Left lung (tissue), 10 donors: ENCODE data around the gene ACAP2. TPM values are rescaled to one million over a fixed set of nuclear protein-coding genes. Genes with fewer than 3 reads are reported as not detected.

Experiments used
- ATAC-seq: fragments of 200-7000 bp; cut with Tn5 transposase; one replicate; pipeline ENCODE4 v1.9.1; 2020; ENCODE audit warnings: moderate library complexity
- DNase-seq, 4 donors: peaks; one replicate each; pipeline ENCODE4 v3.0.0-alpha.2; 2013 to 2020
- H3K27ac ChIP-seq, 2 donors: fragments of 200-600 bp; sonication (generic) in 1 of 2; one replicate each; pipeline versions ENCODE4 v1.5.0 to v1.8.0; 2020 to 2021
- H3K27me3 ChIP-seq, 2 donors: fragments of 200-600 bp; sonication (generic) in 1 of 2; one replicate each; pipeline versions ENCODE4 v1.5.0 to v1.8.0; 2020 to 2021
- H3K36me3 ChIP-seq, 2 donors: fragments of 200-600 bp; sonication (generic) in 1 of 2; one replicate each; pipeline versions ENCODE4 v1.5.0 to v1.8.0; 2020 to 2021
- H3K4me1 ChIP-seq, 2 donors: fragments of 200-600 bp; one replicate each; pipeline ENCODE4 v1.8.0; 2021
- H3K4me3 ChIP-seq, 2 donors: fragments of 200-600 bp; sonication (generic) in 1 of 2; one replicate each; pipeline versions ENCODE4 v1.5.0 to v1.8.0; 2020 to 2021; ENCODE audit warnings: mild to moderate bottlenecking in 1 of 2
- H3K9me3 ChIP-seq, 2 donors: fragments of 200-600 bp; sonication (generic) in 1 of 2; one replicate each; pipeline versions ENCODE4 v1.5.0 to v1.8.0; 2020 to 2021
- CTCF ChIP-seq, 2 donors: fragments of 200-600 bp; sonication (generic) in 1 of 2; IDR thresholded peaks; one replicate each; pipeline versions ENCODE4 v1.5.0 to v1.8.0; 2021; ENCODE audit warnings: antibody characterized with exemption in 2 of 2
- intact Hi-C, 2 donors: fragments of 100-400 bp; cut with DNase I; formaldehyde crosslinking; loops; one replicate each; pipeline versions ENCODE4 v1.11.2 to v1.14.2; 2022
- polyA plus RNA-seq, 6 donors: library from polyadenylated mRNA; unstranded; fragments of 120-200 nt; gene quantifications; one replicate each; pipeline ENCODE4 v1.2.1, GENCODE V29; 2013; ENCODE audit not compliant: insufficient read length in 6 of 6
- total RNA-seq, 2 donors: library from RNA; stranded (reverse); fragmentation: NEBNext Ultra II Directional; extraction: Animal tissue kit (Norgen Biotek cat#: 25700); gene quantifications; one replicate each; pipeline ENCODE4 v1.2.1, GENCODE V29; 2021
- donor health status: DM: no; HTN: yes; CAD: no.
- donor health status: DM: no; HTN: no; CAD: no.

ACAP2 gene
- total and polyA plus RNA-seq, 8 donors, result 44.7 to 78.7 (median 51.2) TPM

DNA sequence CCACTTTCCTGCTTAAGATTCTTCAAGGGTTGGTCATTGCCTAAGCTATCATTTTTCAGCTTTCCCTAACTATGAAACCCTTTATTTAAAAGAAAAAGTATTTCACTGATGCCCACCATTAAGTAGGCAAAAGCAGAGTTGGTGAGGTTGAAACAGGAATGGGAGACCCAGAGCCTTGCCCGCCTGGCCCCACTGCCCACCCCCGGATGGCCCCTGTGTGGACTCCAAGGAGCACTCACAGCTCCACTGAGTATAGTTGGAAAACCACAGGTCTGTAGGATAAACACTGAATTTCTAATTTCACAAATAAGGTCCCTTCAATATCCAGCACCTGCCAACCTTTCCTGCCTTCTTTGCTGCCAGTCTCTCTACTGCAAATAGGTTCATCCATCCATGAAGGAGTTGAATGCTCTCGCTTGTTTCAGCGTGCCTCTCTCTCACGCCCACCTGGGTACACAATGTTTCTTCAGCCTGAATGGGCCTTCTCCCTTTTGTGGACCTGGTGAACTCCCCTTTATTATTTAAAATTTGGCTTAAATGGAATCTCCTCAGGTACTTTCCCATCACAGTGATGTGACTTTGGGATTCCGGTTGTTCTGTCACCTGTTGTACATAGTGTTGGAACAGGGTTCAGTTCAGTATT, 8.7 kb upstream of the ACAP2 start:
- no peak for TF ChIP-seq CTCF (IDR thresholded peaks at IDR 0.05)
- Histone ChIP-seq H3K27me3 (no peaks in the 10 kb centered on the region), H3K4me3 (no peak overlapping the region), H3K36me3 (no peaks in the 10 kb centered on the region), H3K4me1 (peaks cover 0 to 14% of the 10 kb centered on the region in 2 donors), H3K27ac (peak overlapping the region in 1 of 2 donors; percentile 58), H3K9me3 (no peaks in the 10 kb centered on the region)
- ATAC-seq, result no peak
- no peak for DNase-seq
- intact Hi-C loops, result no loop called here

DNA sequence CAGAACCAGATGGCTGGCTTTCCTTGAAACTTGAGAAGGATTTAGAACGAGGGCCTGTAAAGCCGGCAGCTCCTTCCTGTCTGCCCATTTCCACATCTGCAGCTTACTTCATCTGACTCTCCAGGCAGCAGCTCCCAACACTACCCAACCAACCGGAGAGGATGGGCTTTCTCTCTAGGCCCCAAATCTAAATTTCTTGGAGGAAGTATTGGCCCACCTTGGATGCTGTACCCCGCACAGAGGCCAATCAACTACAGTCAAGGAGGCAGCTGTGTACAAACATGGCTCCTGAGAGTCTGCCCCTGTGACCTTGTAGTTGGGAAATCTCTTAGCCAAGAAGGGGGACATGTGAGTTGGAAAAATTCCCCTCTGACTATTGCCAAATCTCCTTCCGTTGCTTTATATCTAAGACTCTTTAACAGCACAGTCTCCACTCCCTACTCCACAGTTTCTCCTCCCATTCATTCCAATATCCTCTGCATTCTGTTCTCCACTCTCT, 8.0 kb upstream of the ACAP2 start:
- H3K9me3 ChIP-seq, result no peaks in the 10 kb centered on the region
- ATAC-seq, result peak; percentile 84
- intact Hi-C loops, result no loop called here
- peak in 2 of 4 donors; percentile 56 to 84 for DNase-seq
- H3K4me3 ChIP-seq, result no peak overlapping the region
- H3K27ac ChIP-seq, result peak overlapping the region; percentile 41 to 58
- TF ChIP-seq CTCF (IDR thresholded peaks at IDR 0.05), result no peak
- H3K36me3 ChIP-seq, result no peaks in the 10 kb centered on the region
- H3K4me1 ChIP-seq, result peaks cover 0 to 14% of the 10 kb centered on the region in 2 donors
- no peaks in the 10 kb centered on the region for H3K27me3 ChIP-seq

GRCh38 chr3:195448205-195448875, 5.5 kb upstream of the ACAP2 start:
- Histone ChIP-seq H3K9me3 (no peaks in the 10 kb centered on the region), H3K27ac (no peak overlapping the region), H3K36me3 (no peaks in the 10 kb centered on the region), H3K4me1 (peaks cover 4 to 23% of the 10 kb centered on the region in 2 donors), H3K27me3 (no peaks in the 10 kb centered on the region), H3K4me3 (no peak overlapping the region)
- TF ChIP-seq CTCF (IDR thresholded peaks at IDR 0.05), result no peak
- ATAC-seq (no peak), DNase-seq (no peak)
- intact Hi-C loops, result no loop called here

GRCh38 chr3:195447201-195447600, 4.4 kb upstream of the ACAP2 start:
- no peaks in the 10 kb centered on the region for H3K27me3 ChIP-seq
- no peaks in the 10 kb centered on the region for H3K9me3 ChIP-seq
- DNase-seq, result no peak
- intact Hi-C loops, result no loop called here
- no peak for ATAC-seq
- H3K4me3 ChIP-seq, result no peak overlapping the region
- no peak overlapping the region for H3K27ac ChIP-seq
- TF ChIP-seq CTCF (IDR thresholded peaks at IDR 0.05), result no peak
- no peaks in the 10 kb centered on the region for H3K36me3 ChIP-seq
- H3K4me1 ChIP-seq, result peaks cover 5 to 25% of the 10 kb centered on the region in 2 donors

DNA sequence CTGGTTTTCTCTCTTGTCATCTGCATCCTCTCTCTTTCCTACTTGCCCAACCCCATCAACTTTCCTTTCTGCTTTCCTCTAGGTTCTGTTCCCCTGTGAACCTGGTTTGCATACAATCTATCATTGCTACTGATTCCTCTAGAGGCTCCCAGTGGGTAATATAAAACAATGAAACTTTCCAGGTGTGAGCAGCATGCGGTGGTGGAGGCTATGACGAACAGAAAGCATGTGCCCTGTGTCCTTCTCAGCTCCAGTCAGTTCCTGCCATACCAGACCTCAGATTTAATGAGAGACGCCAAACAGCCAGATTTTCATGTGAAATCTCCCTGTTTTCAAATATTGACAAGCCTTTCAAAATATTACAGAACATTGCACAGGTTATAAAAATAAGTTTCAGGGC, 3.5 kb upstream of the ACAP2 start:
- peaks cover 8 to 28% of the 10 kb centered on the region in 2 donors for H3K4me1 ChIP-seq
- H3K9me3 ChIP-seq, result no peaks in the 10 kb centered on the region
- TF ChIP-seq CTCF (IDR thresholded peaks at IDR 0.05), result no peak
- DNase-seq (no peak), ATAC-seq (no peak)
- no peaks in the 10 kb centered on the region for H3K36me3 ChIP-seq
- intact Hi-C loops, result no loop called here
- H3K27me3 ChIP-seq, result no peaks in the 10 kb centered on the region
- H3K27ac ChIP-seq, result no peak overlapping the region
- H3K4me3 ChIP-seq, result no peak overlapping the region
